Fibroblast of skin of left biceps (primary cell): Measurements from ENCODE around the gene DDX25.
A peak's percentile ranks its signal among the peaks of the same experiment; 100 is the strongest.
"Not testable (repeated sequence)": the region's sequence is repeated elsewhere in the genome, so short reads cannot be mapped to it uniquely, and the experiment has no call there.

Experiments
- DNase-seq, 2 experiments: peaks; one replicate each; pipeline ENCODE4 v3.0.0-alpha.2; 2013; ENCODE audit warnings: low read depth in 2 of 2

Gene DDX25

DNA sequence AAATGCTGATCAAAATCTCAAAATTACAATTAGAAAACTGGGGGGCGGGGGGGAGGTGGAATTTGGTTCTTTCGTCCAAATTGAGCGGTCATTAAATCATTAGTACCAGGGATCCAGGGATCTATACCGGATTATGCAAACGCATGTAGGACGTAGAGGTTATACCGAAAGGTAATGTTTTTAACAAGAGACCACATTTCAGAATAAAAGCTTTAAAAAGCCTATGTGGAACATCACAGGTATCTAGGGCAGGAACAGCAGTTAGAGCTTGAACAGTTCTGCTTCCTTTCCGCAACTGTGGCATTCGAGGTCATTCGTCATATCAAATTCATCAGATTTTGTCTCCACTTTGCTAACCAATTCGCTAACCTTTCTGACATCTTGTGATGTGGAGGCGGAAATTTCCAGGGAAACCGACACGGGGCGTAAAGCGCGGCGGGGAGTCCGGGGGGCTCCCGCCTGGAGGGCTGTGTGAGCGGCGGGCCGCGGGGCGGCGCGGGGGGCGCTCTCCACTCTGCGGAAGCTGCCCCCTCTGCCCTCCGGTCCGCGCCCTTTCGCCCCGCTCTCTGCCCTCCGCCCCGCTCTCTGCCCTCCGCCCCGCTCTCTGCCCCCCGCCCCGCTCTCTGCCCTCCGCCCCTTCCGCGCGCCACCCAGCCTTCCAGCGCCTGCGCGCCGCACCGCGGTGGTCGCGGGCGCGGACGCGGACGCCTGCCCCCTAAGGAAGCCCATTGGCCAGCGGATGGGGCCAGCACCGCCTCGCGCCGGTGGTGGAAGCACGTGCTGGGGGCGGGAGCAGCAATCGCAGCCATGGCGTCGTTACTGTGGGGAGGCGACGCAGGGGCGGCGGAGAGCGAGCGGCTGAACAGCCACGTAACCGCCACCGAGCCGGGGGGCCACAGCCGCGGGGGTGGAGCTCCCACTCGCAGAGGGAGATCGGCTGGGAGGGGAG lies at the start of gene DDX25:
Gene DDX25 (plus strand): TSS at position 798 of the 949 bp plus-strand sequence. CDS start 10 bp downstream, at position 808.
- no peak for DNase-seq

DNA sequence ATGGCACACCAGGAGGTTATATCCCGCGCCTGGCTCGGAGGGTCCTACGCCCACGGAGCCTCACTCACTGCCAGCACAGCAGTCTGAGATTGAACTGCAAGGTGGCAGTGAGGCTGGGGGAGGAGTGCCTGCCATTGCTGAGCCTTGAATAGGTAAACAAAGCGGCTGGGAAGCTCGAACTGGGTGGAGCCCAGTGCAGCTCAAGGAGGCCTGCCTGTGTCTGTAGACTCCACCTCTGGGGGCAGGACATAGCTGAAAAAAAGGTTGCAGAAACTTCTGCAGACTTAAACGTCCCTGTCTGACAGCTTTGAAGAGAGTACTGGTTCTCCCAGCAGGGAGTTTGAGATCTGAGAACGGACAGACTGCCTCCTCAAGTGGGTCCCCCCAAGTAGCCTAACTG lies 46.6 kb upstream of the DDX25 start:
- DNase-seq = not testable (repeated sequence)

DNA sequence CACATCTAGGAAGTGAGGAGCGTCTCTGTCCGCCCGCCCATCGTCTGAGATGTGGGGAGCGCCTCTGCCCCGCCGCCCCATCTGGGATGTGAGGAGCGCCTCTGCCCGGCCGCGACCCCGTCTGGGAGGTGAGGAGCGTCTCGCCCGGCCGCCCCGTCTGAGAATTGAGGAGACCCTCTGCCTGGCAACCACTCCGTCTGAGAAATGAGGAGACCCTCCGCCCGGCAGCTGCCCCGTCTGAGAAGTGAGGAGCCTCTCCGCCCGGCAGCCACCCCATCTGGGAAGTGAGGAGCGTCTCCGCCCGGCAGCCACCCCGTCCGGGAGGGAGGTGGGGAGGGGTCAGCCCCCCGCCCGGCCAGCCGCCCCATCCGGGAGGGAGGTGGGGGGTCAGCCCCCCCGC lies 41.5 kb upstream of the DDX25 start:
- not testable (repeated sequence) for DNase-seq

DNA sequence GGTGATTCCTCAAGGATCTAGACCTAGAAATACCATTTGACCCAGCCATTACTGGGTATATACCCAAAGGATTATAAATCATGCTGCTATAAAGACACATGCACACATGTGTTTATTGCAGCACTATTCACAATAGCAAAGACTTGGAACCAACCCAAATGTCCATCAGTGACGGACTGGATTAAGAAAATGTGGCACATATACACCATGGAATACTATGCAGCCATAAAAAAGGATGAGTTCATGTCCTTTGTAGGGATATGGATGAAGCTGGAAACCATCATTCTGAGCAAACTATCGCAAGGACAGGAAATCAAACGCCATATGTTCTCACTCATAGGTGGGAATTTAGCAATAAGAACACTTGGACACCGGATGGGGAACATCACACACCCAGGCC lies 39.0 kb upstream of the DDX25 start:
- not testable (repeated sequence) for DNase-seq

DNA sequence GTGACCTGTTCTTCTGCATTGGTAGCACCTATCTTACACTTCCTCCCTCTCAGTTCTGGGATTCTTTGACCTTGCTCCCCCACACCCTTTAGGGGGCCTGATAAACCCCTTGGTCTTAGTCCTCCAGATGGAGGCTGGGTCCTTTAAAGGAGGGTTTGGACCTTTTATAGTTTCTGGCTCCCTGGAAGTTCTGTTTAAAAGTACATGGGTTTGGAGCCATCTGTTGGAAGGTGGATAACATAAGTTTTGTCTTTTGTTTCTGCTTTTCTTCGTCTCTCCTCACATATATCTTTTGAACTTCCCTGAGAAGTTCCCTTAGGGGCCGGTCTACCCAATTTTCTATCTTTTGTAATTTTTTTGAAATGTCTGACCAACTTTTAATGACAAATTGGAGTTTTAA lies 34.8 kb upstream of the DDX25 start:
- DNase-seq = no peak

DNA sequence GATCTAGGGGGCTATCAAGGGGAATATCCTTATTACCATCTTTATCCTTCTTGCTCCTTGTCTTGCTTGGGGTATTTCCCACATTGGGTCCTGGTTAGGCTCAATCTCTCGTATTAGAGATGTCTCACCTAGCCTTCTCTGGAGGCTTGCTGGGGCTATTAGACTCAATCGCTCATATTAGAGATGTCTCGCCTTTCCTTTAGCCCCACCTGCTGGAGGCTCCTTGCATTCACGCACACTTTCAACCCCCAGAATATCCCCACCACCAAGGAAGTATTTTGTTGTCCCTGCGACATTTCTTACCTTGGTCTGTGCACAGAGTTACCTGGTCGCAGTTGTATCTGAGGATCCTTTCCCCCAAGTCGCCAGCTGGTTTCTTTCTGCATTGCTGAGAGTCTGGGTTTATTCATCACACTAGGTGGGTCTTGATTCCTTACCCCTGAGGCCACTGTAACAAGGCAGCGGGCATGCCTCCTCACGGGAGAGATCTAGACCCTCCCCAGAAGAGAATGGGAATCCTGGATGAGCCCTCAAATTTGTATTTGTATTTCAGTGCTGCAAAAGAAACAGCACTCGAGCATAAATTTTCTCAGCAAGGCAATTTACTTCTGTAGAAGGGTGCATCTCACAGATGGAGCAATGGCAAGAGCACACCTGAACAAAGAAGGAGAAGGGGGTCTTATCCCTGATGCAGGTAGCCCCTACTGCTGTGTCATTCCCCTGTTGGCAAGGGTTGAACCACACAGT lies 32.7 kb upstream of the DDX25 start:
- no peak for DNase-seq

DNA sequence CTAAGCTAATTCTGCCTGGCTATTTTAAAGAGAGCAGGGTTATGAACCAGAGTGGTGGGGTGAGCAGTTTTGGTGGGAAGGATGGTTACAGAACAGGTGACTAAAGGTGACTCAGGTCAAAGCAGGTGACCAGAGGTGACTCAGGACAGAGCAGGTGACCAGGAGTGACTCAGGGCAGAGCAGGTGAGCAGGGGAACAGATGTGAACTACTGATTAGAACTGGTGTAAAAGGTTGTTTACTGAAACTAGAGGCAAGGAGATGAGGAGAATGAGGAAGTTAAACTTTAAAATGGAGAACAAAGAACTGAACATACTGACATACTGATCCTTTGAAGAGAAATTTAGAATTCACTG lies 32.2 kb upstream of the DDX25 start:
- DNase-seq = no peak

DNA sequence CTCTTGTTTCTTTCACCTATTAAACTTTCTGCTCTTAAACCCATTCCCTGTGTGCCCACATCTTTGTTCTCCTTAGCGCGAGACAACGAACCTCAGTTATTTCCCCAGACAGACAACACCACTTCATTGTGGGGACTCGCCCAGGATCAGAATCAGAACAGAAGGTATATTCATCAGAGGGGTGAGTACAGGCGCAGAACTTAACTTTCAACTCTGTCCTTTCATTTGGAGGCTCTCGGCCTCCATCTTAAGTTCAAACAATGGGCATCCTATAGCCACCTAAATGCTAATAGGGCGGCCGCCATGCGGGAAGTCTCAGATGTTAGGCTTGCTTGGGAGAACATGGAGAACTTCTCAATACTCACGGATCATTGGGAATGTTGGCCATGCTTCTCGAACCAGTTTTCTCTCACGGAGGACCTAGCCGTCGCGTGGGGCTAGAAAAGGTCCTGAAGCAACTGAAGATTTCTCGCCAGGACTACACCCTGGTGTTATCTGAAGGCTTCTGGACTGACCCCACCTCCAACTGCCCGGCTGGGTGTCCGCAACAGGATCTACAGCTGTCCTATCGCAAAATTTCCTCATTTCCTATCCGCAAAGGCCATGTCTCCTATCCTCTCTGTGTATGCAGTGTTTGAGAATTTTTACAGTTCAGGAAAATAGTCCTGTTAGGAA lies 30.3 kb upstream of the DDX25 start:
- no peak for DNase-seq

DNA sequence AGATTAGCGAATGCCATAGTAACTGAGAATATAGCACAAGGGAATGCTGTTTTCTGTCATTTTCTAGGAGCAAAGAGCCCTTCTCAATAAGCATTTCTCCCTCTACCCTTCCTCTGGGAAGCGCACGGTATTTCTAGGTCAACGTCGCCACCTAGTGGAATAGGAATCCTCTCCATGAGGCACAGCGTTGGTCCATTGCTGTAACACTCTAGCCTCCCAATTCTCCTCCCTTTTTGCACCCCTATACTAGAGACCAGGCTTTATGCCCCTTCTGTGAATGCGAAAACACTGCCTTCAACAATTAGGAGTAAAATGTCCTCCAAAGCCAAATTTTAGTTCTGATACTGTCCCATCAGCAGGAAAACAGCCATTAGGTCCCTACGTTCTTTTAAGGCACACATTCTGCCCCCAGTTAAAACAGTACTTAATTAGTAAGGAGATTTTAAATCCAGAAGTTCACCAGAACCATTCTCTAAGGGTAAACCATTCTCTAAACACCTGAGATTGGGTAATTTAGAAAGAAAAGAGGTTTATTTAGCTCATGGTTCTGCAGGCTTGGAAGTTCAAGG lies 29.7 kb upstream of the DDX25 start:
- DNase-seq = peak; percentile 10 to 32

DNA sequence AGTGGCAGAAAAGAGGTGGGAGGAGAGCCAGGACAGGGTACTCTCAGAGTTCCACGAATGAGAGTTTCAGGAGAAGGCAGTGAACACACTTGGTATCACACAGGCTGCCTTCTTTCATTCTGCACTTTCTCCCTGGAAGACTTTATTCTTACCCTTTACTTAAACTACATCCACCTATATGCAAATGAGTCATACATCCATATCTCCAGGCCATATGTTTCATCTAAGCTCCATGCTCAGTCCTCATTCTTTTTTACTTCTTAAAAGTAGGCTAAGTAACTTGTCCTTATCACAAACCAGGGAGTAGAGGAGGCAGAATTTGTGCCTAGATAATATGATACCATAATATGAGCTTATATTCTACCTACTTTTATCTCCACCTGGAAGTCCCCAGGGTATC lies 23.0 kb upstream of the DDX25 start:
- DNase-seq = no peak

DNA sequence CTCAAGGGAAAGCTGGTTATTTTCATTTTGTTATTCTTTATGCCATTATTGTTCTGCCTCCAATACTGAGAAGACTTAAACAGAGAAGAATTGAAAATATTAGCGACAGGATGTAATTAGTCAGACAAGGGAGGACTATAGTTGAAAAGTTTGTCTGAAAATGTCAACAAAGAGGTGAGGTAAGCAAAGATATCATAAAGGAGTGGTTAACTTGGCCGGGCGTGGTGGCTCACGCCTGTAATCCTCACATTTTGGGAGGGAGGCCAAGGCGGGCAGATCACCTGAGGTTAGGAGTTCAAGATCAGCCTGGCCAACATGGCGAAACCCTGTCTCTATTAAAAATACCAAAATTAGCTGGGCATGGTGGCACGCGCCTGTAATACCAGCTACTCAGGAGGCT lies 20.9 kb upstream of the DDX25 start:
- no peak for DNase-seq

DNA sequence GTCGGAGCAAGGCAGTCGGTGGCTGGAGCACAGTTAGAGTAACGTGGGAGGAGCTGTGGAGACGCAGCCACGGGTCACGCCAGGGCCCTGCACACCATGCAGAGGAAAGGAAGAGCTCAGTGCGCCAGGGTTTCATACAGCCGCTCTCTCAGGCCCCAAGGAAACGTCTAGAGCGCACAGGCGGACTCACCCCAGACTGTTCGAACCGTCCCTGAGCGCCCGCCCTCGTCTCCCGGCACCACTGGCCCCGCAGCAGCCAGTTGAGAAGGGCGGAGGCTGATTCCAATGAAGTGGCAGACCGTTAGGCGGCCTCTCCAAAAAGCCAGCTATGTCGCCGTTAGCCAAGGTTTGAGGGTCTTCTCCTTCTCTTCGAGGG lies 17.3 kb upstream of the DDX25 start:
- no peak for DNase-seq

DNA sequence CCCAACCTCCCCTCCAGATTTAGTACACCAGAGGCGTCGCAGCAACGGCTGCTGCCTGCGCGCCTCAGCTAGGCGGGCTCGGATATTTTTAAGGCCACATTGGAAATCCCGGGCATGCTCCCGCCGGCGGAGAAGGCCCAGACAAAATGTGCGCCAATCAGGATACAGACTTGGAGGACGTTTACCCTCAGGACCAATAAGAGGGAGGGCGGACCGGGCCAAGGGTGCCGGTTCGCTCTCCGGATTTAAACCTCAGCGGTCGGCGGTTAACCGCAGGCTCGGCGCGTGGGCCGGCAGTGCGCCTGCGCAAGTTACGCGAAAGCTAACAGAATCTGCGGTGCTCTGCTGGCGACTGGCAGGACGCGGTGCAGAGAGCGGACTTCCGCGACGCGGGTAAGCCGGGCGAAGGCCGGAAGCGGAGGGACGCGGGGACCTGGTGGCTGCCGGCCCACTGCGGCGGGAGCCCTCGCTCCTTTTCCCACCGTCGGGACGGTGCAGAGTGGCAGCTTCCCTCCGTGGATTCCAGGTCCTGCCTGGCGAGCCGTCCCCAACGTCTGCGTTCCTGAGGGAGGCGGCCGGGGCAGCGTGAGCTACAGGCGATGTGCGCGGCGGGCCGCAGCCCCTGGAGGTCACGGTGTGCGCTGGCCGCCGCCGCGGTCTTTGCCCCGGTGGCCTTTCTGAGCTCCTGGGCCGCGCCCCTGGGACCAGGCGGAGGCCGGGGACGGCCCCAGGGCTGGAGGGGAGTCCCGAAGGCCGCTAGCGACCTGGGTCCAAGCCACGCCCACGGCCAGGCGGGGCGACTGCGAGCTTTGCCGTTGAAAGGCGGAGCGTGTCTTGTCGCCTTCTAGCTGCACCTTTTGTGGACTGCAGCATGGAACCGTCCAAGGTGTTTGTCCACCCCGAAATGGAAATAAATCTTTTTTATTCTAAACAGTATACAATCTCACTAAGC lies 16.7 kb upstream of the DDX25 start, which contains the start of gene HYLS1:
Gene HYLS1 (plus strand): TSS at position 296 of the 952 bp plus-strand sequence. CDS start 11,701 bp downstream, outside the sequence.
- peak; percentile 90 to 92 for DNase-seq

DNA sequence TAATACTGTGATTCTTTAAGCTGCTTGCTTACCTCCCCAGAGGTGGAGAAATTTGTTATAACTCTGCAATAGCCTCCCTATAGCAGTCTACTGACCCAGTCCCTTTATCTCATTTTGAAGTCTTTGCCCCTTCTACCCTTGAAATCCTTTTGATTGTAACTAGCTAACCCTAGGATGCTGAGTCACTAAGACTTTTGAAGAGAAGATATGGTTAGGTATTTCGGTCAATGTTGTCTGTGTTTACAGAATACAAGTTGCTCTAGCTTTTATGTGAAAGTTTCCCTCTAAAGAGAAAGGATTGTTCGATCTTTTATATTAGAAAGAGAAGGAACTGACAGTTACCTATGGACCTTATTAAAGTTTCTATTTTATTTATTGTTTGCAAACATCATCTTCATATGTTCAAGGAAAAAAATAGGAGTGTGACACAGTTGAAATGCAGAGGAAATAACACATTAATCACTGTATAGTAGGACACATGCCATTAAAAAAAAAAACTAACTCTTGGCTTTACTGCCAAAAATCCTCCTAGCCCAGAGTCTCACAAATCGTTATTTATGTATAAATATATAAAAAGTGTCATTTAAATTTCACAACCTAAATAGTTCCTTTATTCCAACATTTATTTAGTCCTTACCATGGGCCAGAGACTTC lies 13.7 kb upstream of the DDX25 start:
- no peak for DNase-seq

DNA sequence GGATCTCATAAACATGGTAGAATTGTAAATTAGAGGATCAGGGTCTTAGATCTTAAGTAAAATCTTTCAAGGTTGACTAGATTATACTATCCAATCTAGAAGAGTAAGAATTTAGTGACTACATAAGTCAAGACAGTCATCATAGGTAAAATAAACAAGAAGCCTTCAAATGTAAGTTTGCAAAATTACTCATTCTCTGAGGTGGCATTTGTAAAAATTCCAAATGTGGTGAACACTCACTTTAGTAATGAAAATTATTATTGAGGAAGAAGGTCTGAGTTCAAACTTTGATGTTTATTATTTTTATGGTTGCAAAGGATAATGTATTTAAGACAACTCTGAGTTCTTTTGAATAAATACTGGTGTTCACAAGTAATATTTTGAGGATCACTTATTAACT lies 12.2 kb upstream of the DDX25 start:
- no peak for DNase-seq

DNA sequence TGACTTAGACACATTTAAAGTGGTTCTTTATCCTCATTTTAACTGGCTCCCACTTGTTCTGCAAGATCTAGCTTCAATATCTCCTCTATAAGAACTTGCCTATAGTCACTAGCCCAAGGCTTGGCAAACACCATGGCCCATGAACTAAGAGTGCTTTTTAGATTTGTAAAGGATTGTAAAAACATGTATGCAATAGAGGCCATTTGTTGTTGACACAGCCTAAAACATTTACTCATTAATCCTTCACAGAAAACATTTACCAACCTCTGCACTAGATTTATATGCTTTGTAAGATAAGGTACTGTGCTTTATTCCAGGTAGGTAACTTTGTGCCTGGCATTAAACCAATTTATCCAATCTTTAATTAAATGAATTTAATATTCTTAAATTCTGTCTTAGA lies 11.3 kb upstream of the DDX25 start:
- no peak for DNase-seq

DNA sequence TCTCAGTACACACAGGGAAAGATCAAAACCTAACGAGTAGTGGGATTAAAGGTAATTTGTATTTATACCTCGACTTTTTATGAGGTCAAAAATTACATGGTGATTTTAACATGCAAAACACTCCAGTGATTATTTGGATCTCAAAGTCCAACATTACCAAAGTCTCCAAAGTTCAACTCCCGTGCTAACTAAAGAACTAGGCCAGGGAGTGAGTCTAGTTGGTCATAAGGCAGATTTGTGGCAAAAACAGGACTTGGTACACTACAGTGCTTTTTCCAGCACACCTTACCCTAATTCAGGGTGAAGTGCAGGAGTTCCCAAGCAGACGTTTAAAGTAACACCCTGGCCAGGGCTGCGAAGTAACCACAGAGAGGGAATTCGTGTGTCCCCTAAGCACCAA lies 2.4 kb upstream of the DDX25 start:
- no peak for DNase-seq

DNA sequence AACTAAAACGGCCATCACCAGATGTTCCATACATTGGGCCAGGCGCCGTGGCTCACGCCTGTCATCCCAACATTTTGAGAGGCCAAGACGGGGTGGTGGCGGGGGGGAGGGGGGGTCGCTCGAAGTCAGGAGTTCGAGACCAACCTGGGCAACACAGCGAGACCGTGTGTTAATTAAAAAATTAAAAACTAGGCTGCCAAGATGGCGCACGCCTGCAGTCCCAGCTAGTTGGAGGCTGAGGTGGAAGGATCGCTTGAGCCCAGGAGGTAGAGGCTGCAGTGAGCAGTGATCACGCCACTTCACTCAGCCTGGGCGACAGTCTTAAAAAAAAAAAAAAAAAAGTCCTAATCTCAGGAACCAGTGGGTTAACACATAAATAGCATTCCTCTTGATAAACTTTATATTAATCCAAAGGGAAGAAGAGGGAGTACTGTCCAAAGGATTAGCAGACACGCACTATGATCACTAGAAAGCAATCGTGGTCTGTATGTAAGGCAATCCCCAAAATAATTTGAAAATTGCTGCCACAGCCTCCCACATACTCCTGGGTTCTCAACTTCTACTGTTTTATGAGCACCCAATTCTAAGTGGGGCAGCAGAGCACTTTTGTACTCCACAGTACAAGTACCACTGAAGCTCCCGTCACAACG lies 1.9 kb upstream of the DDX25 start:
- no peak for DNase-seq

DNA sequence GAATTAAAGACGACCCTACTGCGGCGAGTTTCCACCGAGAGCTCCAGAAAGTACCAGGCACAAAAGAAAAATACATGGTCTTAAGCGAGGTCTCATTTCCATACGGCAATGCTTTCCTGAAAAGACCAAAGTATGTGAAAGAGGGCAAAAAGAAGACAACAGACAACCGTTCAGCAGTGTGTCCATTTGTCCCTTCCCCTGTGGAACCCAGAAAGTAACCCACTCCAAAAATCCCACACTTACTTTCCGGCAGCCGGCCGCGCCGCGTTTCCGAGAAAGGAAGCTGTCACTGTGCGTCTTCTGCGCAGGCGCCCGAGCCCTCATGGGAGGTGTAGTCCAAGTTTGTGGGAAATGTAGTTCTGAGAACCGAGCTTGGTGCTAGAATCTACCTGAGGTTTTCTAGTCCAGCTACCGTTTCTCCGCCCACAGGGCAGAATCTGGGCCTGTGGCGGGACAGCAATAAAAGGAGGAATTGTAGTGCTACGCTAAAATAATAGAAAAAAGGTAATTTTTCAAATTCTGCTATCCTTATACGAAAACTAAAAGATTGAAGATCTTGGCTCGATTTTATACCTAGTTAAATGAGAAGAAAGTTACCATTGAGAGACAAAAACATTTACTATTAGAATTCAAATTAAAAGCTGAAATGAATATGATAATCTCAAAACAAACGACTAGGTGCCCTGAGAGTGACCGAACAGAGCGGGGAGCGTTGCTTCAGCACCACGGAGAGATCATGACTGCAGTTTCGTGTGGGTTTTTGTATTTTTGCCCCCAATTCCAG lies 1.2 kb upstream of the DDX25 start, which contains the start of gene PUS3:
Gene PUS3 (minus strand): TSS at position 280 of the 784 bp plus-strand sequence. CDS start 6,922 bp downstream, outside the sequence.
- peak; percentile 22 to 41 for DNase-seq
